C4-2B (cell line): ENCODE results near the gene SLX4IP.

Experiments used
- CTCF ChIP-seq: fragments of 450-650 bp; conservative IDR thresholded peaks from 2 replicates; pipeline ENCODE4 v1.5.1; 2017; ENCODE audit warnings: mild to moderate bottlenecking
- ZFX ChIP-seq: fragments of 450-650 bp; IDR thresholded peaks from 2 replicates; pipeline ENCODE4 v1.6.1; 2017

- TF ChIP-seq CTCF (no peak), ZFX (no peak)
Observed at GRCh38 chr20:10524034-10524476, 89.0 kb downstream of the SLX4IP start.
